ENCODE measurements around the gene HOXA9. TPM values are rescaled to one million over a fixed set of nuclear protein-coding genes. Genes with fewer than 3 reads are reported as not detected.

HOXA9 gene
- total RNA-seq, 1 experiment from 2014 or later: 91.0 TPM

GRCh38 chr7:27168265-27168947 lies 3.1 kb upstream of the HOXA9 start:
- CTCF ChIA-PET: interaction anchor here (1.3 to 6.6 kb wide), 2 partner anchors 11 to 487 kb away, joined by 3 to 32 read pairs; no protein-coding TSS in a partner anchor

More at GRCh38 chr7:27168265-27168947, 3.1 kb upstream of the HOXA9 start:
- peak overlapping the region; percentile 77 to 84 for H3K4me3 ChIP-seq (replicated peaks in 1 of 2; ENCODE audit: low read depth in 1 of 2, low read length in 2 of 2)
- RAD21 ChIA-PET (ENCODE audit: low non-redundant PET in 1 of 2, low total read pairs in 2 of 2, uncharacterized antibody in 2 of 2, unreplicated experiment in 2 of 2): no interaction called here
- H3K4me2 ChIP-seq (ENCODE audit: low read length): peak overlapping the region; percentile 97
- intact Hi-C loops (cut with micrococcal nuclease): loop anchor here (10.0 kb wide), 1 partner anchor 1304 kb away; no protein-coding TSS in a partner anchor
- peak overlapping the region; percentile 89 for H3K9ac ChIP-seq (ENCODE audit: low read length)
- H3K27me3 ChIP-seq (ENCODE audit: insufficient read depth, low read length): no peaks in the 10 kb centered on the region
- H3K9me2 ChIP-seq (ENCODE audit: insufficient read depth): no peaks in the 10 kb centered on the region
- peaks cover 99% of the 10 kb centered on the region for H3K79me2 ChIP-seq (ENCODE audit: insufficient read depth, low read length)
- BruUV-seq (replicated peaks): TSS peak; percentile 32
- H2AFZ ChIP-seq (ENCODE audit: low read depth, low read length, poor library complexity, severe bottlenecking): no peak overlapping the region
- DNase-seq (ENCODE audit: low read depth, low spot score) (no peak), ATAC-seq (no peak)
- POLR2A ChIA-PET: interaction anchor here (0.6 to 2.0 kb wide), 5 partner anchors 11 to 1527 kb away, joined by 3 to 6 read pairs (median 5); partner anchors contain the start of gene HOXA7
- H3K4me1 ChIP-seq (ENCODE audit: control insufficient read depth in 1 of 2, insufficient read depth in 2 of 2, low read length in 2 of 2): peaks cover 24 to 73% of the 10 kb centered on the region in 2 experiments
- no peaks in the 10 kb centered on the region for H3K9me3 ChIP-seq (ENCODE audit: control insufficient read depth in 1 of 2, insufficient read depth in 1 of 2, low read depth in 1 of 2, low read length in 2 of 2)
- H4K20me1 ChIP-seq (ENCODE audit: insufficient read depth): no peaks in the 10 kb centered on the region
- peak overlapping the region; percentile 91 for H3K27ac ChIP-seq (ENCODE audit: low read depth, low read length)
- no peaks in the 10 kb centered on the region for H3K36me3 ChIP-seq (ENCODE audit: control insufficient read depth in 1 of 2, insufficient read depth in 2 of 2, low read length in 2 of 2)
- peak; percentile 97 for TF ChIP-seq ZFX (IDR thresholded peaks at IDR 0.05)
- no peak for TF ChIP-seq FOSL1 (IDR thresholded peaks at IDR 0.05; ENCODE audit: low read depth)
- no peak for TF ChIP-seq ATF3 (IDR thresholded peaks at IDR 0.05)
- no peak for TF ChIP-seq EGR1 (IDR thresholded peaks at IDR 0.05; ENCODE audit: low read depth)
- TF ChIP-seq ZNF274 (IDR thresholded peaks at IDR 0.05; ENCODE audit: low read depth, low read length): no peak
- TF ChIP-seq CTCF (IDR thresholded peaks at IDR 0.05 in 2 of 3, conservative IDR thresholded peaks at IDR 0.05 in 1 of 3; ENCODE audit: borderline replicate concordance in 1 of 3, insufficient read depth in 1 of 3, low read depth in 2 of 3, low read length in 2 of 3): peak in 1 of 3 experiments; percentile 14; a peak in 1 of 6 replicates
